ENCODE results near the gene EEF1A2.
A peak's percentile ranks its signal among the peaks of the same experiment; 100 is the strongest.

The EEF1A2 gene

DNA sequence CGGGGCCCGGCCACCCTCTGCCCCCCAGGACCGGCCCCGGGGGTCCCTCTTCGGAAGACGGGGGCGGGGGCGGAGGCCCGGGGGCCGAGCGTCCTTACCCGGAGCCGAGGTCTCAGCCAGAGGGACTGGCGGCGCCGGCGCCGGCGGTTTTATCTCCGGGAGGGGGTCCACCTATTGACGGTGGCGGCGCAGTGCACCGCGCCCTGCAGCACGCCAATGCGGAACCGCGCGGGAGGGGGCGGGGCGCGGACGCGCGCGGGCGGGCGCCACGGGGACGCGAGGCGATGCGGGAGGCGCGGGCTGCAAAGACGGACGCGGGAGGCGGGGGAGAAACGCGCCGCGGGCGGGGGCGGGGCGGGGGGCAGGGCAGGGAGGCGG, at the start of gene EEF1A2:
EEF1A2 (minus strand) TSS at position 124 of the 378 bp plus-strand sequence. CDS start 1,320 bp downstream, outside the sequence.
- peak; percentile 72 for DNase-seq

- no peak for DNase-seq
Observed at GRCh38 chr20:63548542-63548941, 49.7 kb upstream of the EEF1A2 start.

DNA sequence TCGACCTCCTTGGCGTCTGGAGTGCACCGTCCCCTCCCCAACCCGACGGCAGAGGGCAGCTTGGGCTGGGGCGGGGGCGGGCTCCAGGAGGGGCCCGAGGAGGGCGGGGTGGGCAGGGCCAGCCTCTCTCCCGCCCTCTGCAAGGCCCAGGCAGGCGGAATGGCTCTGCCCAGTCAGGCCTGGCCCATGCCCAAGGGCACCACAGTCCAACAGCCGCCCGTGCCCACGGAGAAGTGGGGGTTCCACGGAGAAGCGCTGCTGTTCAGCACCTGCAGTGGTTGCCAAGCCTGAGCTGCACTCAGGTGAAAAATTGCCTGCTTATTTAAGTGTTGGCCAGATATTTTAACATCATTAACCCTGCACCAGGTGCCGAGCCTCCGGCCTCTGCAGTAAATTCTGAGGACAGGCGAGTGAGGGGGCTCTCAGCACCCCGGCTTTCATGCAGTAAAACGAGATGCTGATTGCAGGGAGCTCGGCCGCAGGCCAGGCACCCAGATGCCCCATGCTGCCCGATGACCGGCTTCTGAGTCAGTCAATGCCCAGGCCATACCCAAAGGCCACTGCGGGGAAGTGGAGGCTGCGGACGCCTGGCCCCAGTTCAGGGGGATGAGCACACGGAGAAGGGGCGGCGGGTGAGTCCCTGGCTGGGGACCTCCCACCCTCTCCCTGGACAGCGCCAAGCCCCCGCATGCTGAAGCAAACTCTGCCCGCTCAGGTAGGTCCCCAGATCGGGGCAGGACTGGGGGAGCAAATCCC, 49.0 kb upstream of the EEF1A2 start, which contains the start of gene SRMS:
SRMS (minus strand) TSS at position 25 of the 756 bp plus-strand sequence. CDS start 286 bp downstream, outside the sequence.
- DNase-seq = no peak

GRCh38 chr20:63546956-63547724, 48.3 kb upstream of the EEF1A2 start:
- DNase-seq = no peak

GRCh38 chr20:63546256-63546955, 47.5 kb upstream of the EEF1A2 start:
- no peak for DNase-seq

- DNase-seq = no peak
Observed at GRCh38 chr20:63545814-63546213, 46.9 kb upstream of the EEF1A2 start.

- no peak for DNase-seq
Observed at GRCh38 chr20:63544958-63545516, 46.2 kb upstream of the EEF1A2 start.

- no peak for DNase-seq
Observed at GRCh38 chr20:63544241-63544957, 45.5 kb upstream of the EEF1A2 start.

DNA sequence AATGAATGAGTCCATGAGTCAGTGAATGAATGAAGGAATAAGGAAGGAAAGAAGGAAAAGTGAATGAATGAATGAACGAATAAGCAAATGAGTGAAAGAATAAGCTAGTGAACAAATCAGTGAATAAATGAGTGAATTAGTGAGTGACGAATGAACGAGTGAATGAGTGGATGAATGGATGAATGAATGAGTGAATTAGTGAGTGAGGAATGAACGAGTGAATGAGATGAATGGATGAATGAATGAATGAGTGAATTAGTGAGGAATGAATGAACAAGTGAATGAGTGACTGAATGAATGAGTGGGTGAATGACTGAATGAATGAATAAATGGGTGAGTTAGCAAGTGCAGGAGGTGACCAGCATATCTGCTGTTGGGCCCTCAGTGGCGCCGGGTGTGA, 44.9 kb upstream of the EEF1A2 start:
- no peak for DNase-seq

- no peak for DNase-seq
Observed at GRCh38 chr20:63543131-63543530, 44.2 kb upstream of the EEF1A2 start.

DNA sequence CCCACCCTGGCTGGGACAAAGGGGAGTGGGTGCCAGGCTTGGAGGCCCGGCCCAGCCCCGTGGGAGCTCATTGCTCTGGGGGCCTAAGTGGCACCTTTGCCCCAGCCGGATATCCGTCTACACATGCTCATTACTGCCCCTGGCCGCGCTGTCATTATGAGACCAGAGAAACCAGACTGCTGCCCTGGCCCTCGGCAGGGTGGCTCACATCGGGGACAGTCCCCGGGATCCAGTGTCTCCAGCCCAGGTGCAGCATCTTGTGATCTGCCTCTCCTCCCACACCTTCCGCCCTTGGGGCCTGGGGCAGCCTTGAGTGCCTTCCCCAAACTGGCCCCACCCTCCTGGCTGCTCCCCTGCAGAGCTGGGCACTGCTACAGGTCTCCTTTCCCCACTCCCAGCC, 43.8 kb upstream of the EEF1A2 start:
- DNase-seq = no peak

DNA sequence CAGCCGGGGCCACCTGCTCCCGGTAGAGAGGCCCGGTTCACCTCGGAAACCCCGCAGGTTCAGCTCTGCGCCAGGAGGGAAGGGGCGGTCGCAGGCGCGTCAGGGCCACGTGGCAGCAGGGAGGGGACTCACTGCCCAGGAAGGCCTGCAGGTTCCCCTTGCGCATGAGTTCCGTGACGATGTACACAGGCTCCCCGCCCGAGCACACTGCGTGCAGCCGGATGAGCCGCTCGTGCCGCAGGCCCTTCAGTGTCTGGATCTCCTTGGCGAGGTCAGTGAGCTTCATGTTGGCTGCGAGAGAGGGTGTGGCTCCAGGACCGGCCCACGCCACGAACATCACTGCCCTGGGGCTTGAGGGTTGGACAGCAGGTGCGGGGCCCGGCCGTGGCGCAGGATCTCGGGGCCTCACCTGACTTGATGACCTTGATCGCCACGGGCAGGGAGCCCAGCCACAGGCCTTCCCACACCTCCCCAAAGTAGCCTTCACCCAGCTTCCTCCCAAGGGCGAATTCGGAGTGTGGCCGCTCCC, 43.2 kb upstream of the EEF1A2 start:
- DNase-seq = no peak

- no peak for DNase-seq
Observed at GRCh38 chr20:63541371-63541770, 42.5 kb upstream of the EEF1A2 start.

DNA sequence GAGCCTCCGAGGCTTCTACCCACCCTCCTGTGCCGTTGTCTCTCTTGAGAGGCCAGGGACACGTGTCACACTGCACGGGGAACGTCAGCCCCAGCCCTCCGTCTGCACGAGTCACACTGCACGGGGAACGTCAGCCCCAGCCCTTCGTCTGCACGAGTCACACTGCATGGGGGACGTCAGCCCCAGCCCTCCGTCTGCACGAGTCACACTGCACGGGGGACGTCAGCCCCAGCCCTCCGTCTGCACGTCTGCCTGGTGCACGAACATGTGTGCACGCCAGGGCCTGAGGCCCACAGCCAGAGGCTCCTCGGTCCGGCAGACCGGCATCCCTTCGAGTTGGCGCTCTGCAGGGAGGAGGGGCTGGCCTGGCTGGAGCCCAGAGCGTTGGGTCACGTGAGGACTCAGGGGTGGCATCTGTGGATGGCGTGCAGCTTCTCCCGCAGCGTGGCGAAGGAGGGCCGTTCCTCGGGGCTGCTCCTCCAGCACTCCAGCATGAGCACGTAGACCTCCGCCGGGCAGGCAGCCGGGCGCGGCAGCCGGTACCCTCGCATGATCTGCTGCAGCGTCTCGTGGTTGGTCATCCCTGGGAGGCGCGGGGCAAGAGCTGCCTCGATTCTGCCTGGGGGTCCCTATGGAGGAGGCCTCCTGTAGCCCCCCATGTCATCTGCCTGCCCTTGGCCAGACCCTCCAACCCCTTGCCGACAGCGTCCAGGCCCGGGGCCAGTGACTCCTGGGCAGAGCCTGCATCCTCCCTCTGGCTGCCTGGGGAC, 41.7 kb upstream of the EEF1A2 start:
- DNase-seq = no peak

- DNase-seq = no peak
Observed at GRCh38 chr20:63539441-63540370, 40.8 kb upstream of the EEF1A2 start.

DNA sequence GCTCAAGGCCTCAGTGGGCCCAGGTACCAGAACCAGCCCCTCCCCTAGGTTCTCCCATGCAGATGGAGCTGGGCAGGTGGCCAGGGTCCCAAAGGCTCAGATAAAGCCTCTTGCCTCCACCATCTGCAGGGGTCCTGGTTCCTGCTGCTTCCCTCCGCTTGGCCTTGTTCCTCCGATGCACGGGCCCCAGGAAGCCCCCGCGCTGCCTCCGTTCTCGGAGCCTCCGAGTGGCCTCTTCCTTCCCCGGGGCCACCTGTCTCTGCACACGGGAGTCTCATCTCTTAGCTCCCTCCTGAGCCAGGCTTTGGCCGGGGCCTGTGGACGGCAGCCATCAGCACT, 40.2 kb upstream of the EEF1A2 start:
- no peak for DNase-seq

- DNase-seq = no peak
Observed at GRCh38 chr20:63538204-63539091, 39.6 kb upstream of the EEF1A2 start.

GRCh38 chr20:63537525-63538203, 38.8 kb upstream of the EEF1A2 start:
- DNase-seq = peak; percentile 72

Data from NCI-H1436 (cell line).